Measurements from ENCODE around the gene LHFPL5. TPM values are rescaled to one million over a fixed set of nuclear protein-coding genes. Genes with fewer than 3 reads are reported as not detected.

LHFPL5 gene
- total RNA-seq, 1 donor from 2014 or later = not detected

GRCh38 chr6:35857853-35858252 is 52.7 kb downstream of the LHFPL5 start:
- TF ChIP-seq CTCF (conservative IDR thresholded peaks at IDR 0.05) = no peak
- Mint-ChIP-seq H3K4me1 (no peaks in the 10 kb centered on the region), H3K9me3 (no peaks in the 10 kb centered on the region), H3K36me3 (ENCODE audit: low read depth) (peaks cover 33% of the 10 kb centered on the region), H3K27me3 (ENCODE audit: low read depth) (no peaks in the 10 kb centered on the region), H3K27ac (ENCODE audit: unreplicated experiment) (no peak overlapping the region), H3K4me3 (no peak overlapping the region)
- no peak for DNase-seq (ENCODE audit: low read depth, low spot score)

- peaks cover 41% of the 10 kb centered on the region for H3K36me3 Mint-ChIP-seq (ENCODE audit: low read depth)
- no peak for DNase-seq (ENCODE audit: low read depth, low spot score)
- H3K4me1 Mint-ChIP-seq = no peaks in the 10 kb centered on the region
- H3K9me3 Mint-ChIP-seq = no peaks in the 10 kb centered on the region
- H3K27me3 Mint-ChIP-seq (ENCODE audit: low read depth) = no peaks in the 10 kb centered on the region
- no peak overlapping the region for H3K4me3 Mint-ChIP-seq
- H3K27ac Mint-ChIP-seq (ENCODE audit: unreplicated experiment) = no peak overlapping the region
- TF ChIP-seq CTCF (conservative IDR thresholded peaks at IDR 0.05) = no peak
Measured at GRCh38 chr6:35859367-35859766, 54.2 kb downstream of the LHFPL5 start.

Other genes with a start within 250 kb of the LHFPL5 start
- 39.6 and 40.4 TPM in 2 replicates for gene FKBP5, start 116.4 kb upstream of the LHFPL5 start, total RNA-seq
- 2.7 and 2.9 TPM in 2 replicates for gene ARMC12, start 68.3 kb upstream of the LHFPL5 start, total RNA-seq
- not detected in 2 replicates for gene CLPSL2, start 28.8 kb upstream of the LHFPL5 start, total RNA-seq
- gene CLPSL1, start 24.3 kb upstream of the LHFPL5 start, total RNA-seq = not detected in 2 replicates
- gene CLPS, start 8.0 kb upstream of the LHFPL5 start, total RNA-seq = not detected in 2 replicates
- gene SRPK1, start 115.7 kb downstream of the LHFPL5 start, total RNA-seq = 105 and 113 TPM in 2 replicates
- gene SLC26A8, start 219.3 kb downstream of the LHFPL5 start, total RNA-seq = 0.14 and 0.33 TPM in 2 replicates
- gene MAPK14, start 222.5 kb downstream of the LHFPL5 start, total RNA-seq = 31.6 and 34.0 TPM in 2 replicates

All from neural crest cell (in vitro differentiated cells).